HEK293 (cell line): ENCODE data around the gene SLC12A8.
A peak's percentile ranks its signal among the peaks of the same experiment; 100 is the strongest.

Experiments used
- CTCF ChIA-PET: fragments of 350-600 bp; formaldehyde crosslinking; extraction: SDS; loops from one replicate; lab custom pipeline; 2021; ENCODE audit warnings: antibody characterized with exemption; lab: Yijun Ruan, JAX
- POLR2A ChIA-PET: fragments of 300-600 bp; formaldehyde crosslinking; extraction: SDS; loops from one replicate; lab custom pipeline; 2020; ENCODE audit warnings: antibody characterized with exemption, inconsistent platforms; lab: Yijun Ruan, JAX
- H3K27ac ChIP-seq: fragments of 200-500 bp; sonication (Bioruptor generic); 2 replicates; pipeline ENCODE4 v1.5.1; 2014; ENCODE audit warnings: low read depth, low read length, control low read depth, inconsistent platforms; ENCODE audit errors: extremely low read depth
- H3K36me3 ChIP-seq, 2 experiments: fragments of 200-500 bp in 1 of 2; sonication (Bioruptor generic) in 1 of 2; 1 replicate in 1 of 2; 2 replicates in 1 of 2; pipeline ENCODE4 v1.5.1; 2014 to 2017; ENCODE audit warnings: inconsistent platforms in 2 of 2, low read length in 2 of 2; ENCODE audit not compliant: control insufficient read depth in 2 of 2, insufficient read depth in 1 of 2
- H3K4me1 ChIP-seq: fragments of 200-500 bp; sonication (Bioruptor generic); 2 replicates; pipeline ENCODE4 v1.5.1; 2014; ENCODE audit warnings: mild to moderate bottlenecking, low read length, inconsistent platforms; ENCODE audit not compliant: control insufficient read depth, insufficient read depth
- H3K4me3 ChIP-seq: 2 replicates; pipeline ENCODE4 v1.5.1; 2011; ENCODE audit warnings: low read depth, mild to moderate bottlenecking, control low read depth, low read length, moderate library complexity
- H3K9me3 ChIP-seq: fragments of 200-500 bp; sonication (Bioruptor generic); 2 replicates; pipeline ENCODE4 v1.5.1; 2014; ENCODE audit warnings: low read depth, low read length, inconsistent platforms; ENCODE audit not compliant: control insufficient read depth, insufficient read depth
- BCL11A ChIP-seq: fragments of 450-650 bp; formaldehyde crosslinking; IDR thresholded peaks from 2 replicates; pipeline ENCODE4 v1.5.1; 2016; ENCODE audit warnings: low read depth, missing biosample characterization, missing genetic modification characterization
- MZF1 ChIP-seq: fragments of 450-650 bp; formaldehyde crosslinking; IDR thresholded peaks from 2 replicates; pipeline ENCODE4 v1.5.1; 2017; ENCODE audit warnings: missing biosample characterization, missing genetic modification characterization, borderline replicate concordance
- WT1 ChIP-seq: fragments of 450-650 bp; formaldehyde crosslinking; IDR thresholded peaks from 2 replicates; pipeline ENCODE4 v1.5.1; 2016; ENCODE audit warnings: missing biosample characterization, missing genetic modification characterization
- ZFP3 ChIP-seq: fragments of 450-650 bp; formaldehyde crosslinking; IDR thresholded peaks from 2 replicates; pipeline ENCODE4 v1.5.1; 2016; ENCODE audit warnings: low read depth, missing biosample characterization, missing genetic modification characterization
- ZFP69B ChIP-seq: fragments of 450-650 bp; formaldehyde crosslinking; IDR thresholded peaks from 2 replicates; pipeline ENCODE4 v1.5.1; 2016; ENCODE audit warnings: missing biosample characterization, missing genetic modification characterization
- ZNF664 ChIP-seq: fragments of 450-650 bp; formaldehyde crosslinking; IDR thresholded peaks from 2 replicates; pipeline ENCODE4 v1.5.1; 2016; ENCODE audit warnings: missing biosample characterization, missing genetic modification characterization
- ZNF843 ChIP-seq: fragments of 450-650 bp; formaldehyde crosslinking; IDR thresholded peaks from 2 replicates; pipeline ENCODE4 v1.5.1; 2016; ENCODE audit warnings: missing biosample characterization, missing genetic modification characterization
- TF ChIP-seq, protein P1 (sequence below): fragments of 450-650 bp; formaldehyde crosslinking; IDR thresholded peaks from 2 replicates; pipeline ENCODE4 v1.5.1; 2016; ENCODE audit warnings: missing biosample characterization, missing genetic modification characterization
- TF ChIP-seq, protein P2 (sequence below): fragments of 450-650 bp; formaldehyde crosslinking; IDR thresholded peaks from 2 replicates; pipeline ENCODE4 v1.5.1; 2016; ENCODE audit warnings: missing biosample characterization, missing genetic modification characterization
- TF ChIP-seq, protein P3 (sequence below): fragments of 450-650 bp; formaldehyde crosslinking; IDR thresholded peaks from 2 replicates; pipeline ENCODE4 v1.5.1; 2016; ENCODE audit warnings: missing biosample characterization, missing genetic modification characterization
- TF ChIP-seq, protein P4 (sequence below): fragments of 450-650 bp; formaldehyde crosslinking; IDR thresholded peaks from 2 replicates; pipeline ENCODE4 v1.5.1; 2016; ENCODE audit warnings: missing biosample characterization, missing genetic modification characterization
- TF ChIP-seq, protein P5 (sequence below): fragments of 450-650 bp; formaldehyde crosslinking; optimal IDR thresholded peaks from 2 replicates; pipeline ENCODE3; 2016; ENCODE audit warnings: missing biosample characterization, mild to moderate bottlenecking, missing genetic modification characterization

Gene SLC12A8

DNA sequence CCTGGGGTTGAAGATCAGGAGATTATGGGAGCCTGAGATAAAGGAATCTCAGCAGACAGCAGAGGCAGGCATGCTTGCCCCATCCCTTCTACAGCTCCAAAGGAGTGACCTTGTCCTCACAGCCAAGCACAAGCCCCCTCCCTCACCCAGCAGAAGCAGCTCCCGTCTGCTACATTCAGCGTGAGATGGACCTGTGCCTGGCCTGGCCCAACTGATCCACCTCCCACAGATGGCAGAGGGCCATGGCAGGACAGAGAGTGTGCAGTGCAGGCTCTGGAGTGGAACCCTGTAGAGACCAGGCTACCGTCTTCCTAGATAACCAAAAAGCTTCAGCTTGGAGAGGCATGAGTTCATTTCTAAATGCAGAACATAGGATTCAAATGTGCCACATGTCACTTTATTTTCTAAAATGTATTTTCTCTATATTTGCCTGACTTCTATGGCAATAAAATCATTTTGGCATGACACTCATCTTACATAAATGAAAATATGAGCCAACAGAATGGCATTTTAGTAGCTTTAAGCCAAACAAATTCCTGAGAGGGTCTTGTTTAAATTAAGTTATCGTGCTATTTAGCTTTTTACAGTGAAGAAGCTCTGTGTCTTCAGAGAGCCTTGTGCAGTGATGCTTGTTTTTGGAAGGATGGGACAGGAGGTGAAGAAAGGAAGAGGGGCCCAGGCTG is 43.7 kb downstream of the SLC12A8 start:
- CTCF ChIA-PET, result interaction anchor here (0.7 kb wide), 1 partner anchor 415 kb away, joined by 3 read pairs; no protein-coding TSS in a partner anchor
- Histone ChIP-seq H3K27ac (no peak overlapping the region), H3K4me1 (no peaks in the 10 kb centered on the region), H3K9me3 (no peaks in the 10 kb centered on the region), H3K4me3 (no peak overlapping the region)
- POLR2A ChIA-PET, result no interaction called here
- TF ChIP-seq, protein P1, sequence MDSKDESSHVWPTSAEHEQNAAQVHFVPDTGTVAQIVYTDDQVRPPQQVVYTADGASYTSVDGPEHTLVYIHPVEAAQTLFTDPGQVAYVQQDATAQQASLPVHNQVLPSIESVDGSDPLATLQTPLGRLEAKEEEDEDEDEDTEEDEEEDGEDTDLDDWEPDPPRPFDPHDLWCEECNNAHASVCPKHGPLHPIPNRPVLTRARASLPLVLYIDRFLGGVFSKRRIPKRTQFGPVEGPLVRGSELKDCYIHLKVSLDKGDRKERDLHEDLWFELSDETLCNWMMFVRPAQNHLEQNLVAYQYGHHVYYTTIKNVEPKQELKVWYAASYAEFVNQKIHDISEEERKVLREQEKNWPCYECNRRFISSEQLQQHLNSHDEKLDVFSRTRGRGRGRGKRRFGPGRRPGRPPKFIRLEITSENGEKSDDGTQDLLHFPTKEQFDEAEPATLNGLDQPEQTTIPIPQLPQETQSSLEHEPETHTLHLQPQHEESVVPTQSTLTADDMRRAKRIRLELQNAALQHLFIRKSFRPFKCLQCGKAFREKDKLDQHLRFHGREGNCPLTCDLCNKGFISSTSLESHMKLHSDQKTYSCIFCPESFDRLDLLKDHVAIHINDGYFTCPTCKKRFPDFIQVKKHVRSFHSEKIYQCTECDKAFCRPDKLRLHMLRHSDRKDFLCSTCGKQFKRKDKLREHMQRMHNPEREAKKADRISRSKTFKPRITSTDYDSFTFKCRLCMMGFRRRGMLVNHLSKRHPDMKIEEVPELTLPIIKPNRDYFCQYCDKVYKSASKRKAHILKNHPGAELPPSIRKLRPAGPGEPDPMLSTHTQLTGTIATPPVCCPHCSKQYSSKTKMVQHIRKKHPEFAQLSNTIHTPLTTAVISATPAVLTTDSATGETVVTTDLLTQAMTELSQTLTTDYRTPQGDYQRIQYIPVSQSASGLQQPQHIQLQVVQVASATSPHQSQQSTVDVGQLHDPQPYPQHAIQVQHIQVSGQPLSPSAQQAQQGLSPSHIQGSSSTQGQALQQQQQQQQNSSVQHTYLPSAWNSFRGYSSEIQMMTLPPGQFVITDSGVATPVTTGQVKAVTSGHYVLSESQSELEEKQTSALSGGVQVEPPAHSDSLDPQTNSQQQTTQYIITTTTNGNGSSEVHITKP (tag by site-specific recombination), result peak; percentile 71
- no peak for TF ChIP-seq ZFP3 (tag by site-specific recombination)
- TF ChIP-seq, all 188 proteins: peak for 1
- no peaks in the 10 kb centered on the region for H3K36me3 ChIP-seq

DNA sequence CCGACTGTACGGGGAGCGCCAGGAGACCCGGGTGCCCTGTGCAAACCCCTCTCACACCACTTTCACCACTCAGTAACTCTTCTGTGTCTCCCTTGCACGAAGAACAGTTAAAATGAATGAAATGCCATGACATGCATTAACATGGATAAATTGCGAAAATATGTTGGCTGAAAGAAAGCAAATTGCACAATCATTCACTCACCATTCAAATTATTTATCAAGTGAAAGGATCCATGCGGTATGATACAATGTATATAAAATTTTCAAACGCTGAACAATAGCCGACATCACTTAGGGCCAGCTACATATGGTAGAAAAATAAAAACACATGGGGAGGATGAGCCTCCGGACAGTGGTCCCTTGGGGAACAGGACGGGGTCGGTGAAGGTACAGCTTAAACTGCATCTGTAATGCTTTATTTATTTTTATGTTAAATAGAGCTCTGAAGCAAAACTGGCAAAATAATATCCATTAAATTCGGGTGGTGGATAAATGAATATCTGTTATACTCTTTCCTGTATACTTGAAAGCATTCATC is 45.9 kb downstream of the SLC12A8 start:
- Histone ChIP-seq H3K9me3 (no peaks in the 10 kb centered on the region), H3K36me3 (no peaks in the 10 kb centered on the region), H3K27ac (no peak overlapping the region)
- ChIA-PET CTCF (interaction anchor here (0.6 to 1.5 kb wide), 4 partner anchors 9 to 420 kb away, joined by 3 to 6 read pairs (median 4); no protein-coding TSS in a partner anchor), POLR2A (interaction anchor here (0.7 kb wide), 1 partner anchor 25 kb away, joined by 3 read pairs; no protein-coding TSS in a partner anchor)
- TF ChIP-seq, protein P2, sequence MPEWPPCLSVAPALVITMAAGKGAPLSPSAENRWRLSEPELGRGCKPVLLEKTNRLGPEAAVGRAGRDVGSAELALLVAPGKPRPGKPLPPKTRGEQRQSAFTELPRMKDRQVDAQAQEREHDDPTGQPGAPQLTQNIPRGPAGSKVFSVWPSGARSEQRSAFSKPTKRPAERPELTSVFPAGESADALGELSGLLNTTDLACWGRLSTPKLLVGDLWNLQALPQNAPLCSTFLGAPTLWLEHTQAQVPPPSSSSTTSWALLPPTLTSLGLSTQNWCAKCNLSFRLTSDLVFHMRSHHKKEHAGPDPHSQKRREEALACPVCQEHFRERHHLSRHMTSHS (tag by site-specific recombination), result no peak
- TF ChIP-seq, protein P3, sequence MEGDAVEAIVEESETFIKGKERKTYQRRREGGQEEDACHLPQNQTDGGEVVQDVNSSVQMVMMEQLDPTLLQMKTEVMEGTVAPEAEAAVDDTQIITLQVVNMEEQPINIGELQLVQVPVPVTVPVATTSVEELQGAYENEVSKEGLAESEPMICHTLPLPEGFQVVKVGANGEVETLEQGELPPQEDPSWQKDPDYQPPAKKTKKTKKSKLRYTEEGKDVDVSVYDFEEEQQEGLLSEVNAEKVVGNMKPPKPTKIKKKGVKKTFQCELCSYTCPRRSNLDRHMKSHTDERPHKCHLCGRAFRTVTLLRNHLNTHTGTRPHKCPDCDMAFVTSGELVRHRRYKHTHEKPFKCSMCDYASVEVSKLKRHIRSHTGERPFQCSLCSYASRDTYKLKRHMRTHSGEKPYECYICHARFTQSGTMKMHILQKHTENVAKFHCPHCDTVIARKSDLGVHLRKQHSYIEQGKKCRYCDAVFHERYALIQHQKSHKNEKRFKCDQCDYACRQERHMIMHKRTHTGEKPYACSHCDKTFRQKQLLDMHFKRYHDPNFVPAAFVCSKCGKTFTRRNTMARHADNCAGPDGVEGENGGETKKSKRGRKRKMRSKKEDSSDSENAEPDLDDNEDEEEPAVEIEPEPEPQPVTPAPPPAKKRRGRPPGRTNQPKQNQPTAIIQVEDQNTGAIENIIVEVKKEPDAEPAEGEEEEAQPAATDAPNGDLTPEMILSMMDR (tag by site-specific recombination), result no peak
- no peak for TF ChIP-seq BCL11A (tag by site-specific recombination)
- no peak for TF ChIP-seq ZFP69B (tag by site-specific recombination)
- TF ChIP-seq, all 188 proteins: peak for 0
- Histone ChIP-seq H3K4me1 (no peaks in the 10 kb centered on the region), H3K4me3 (no peak overlapping the region)

DNA sequence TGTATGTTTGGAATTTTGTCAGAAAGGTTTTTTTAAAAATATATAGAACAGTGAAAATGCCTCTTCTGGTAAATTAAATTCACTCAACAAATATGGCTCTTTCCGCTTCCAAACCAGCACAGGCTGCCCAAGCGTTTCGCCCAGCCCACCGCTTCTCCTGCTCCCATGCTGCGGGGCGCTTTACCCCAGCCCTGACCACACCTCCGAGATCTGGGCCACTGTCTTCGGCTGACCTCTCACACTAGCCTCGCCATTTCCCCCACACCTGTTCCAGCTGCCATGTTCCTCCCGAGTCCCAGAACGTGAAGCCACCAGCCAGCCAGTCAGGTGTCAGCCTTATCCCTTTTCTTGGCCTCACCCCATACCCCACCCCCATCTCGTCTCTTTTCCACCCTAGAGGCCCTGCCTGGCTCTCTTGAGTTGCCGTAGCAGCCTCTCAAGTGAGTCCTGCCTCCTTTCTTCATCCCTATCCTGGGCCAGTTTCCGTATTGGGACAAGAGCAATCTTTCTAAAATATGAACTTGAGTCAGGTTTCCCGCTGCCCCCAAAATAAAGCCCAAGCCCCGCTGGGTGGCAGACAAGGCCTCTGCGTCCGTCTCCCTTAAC is 46.5 kb downstream of the SLC12A8 start:
- CTCF ChIA-PET, result interaction anchor here (0.6 to 1.5 kb wide), 4 partner anchors 9 to 421 kb away, joined by 3 to 6 read pairs (median 4); no protein-coding TSS in a partner anchor
- Histone ChIP-seq H3K4me3 (no peak overlapping the region), H3K27ac (no peak overlapping the region), H3K36me3 (no peaks in the 10 kb centered on the region), H3K9me3 (no peaks in the 10 kb centered on the region), H3K4me1 (no peaks in the 10 kb centered on the region)
- POLR2A ChIA-PET, result no interaction called here
- TF ChIP-seq WT1 (no peak), ZNF843 (no peak), MZF1 (tag by site-specific recombination) (no peak), ZNF664 (tag by site-specific recombination) (no peak)
- TF ChIP-seq, protein P4, sequence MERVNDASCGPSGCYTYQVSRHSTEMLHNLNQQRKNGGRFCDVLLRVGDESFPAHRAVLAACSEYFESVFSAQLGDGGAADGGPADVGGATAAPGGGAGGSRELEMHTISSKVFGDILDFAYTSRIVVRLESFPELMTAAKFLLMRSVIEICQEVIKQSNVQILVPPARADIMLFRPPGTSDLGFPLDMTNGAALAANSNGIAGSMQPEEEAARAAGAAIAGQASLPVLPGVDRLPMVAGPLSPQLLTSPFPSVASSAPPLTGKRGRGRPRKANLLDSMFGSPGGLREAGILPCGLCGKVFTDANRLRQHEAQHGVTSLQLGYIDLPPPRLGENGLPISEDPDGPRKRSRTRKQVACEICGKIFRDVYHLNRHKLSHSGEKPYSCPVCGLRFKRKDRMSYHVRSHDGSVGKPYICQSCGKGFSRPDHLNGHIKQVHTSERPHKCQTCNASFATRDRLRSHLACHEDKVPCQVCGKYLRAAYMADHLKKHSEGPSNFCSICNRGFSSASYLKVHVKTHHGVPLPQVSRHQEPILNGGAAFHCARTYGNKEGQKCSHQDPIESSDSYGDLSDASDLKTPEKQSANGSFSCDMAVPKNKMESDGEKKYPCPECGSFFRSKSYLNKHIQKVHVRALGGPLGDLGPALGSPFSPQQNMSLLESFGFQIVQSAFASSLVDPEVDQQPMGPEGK (tag by site-specific recombination), result no peak
- TF ChIP-seq, protein P5, sequence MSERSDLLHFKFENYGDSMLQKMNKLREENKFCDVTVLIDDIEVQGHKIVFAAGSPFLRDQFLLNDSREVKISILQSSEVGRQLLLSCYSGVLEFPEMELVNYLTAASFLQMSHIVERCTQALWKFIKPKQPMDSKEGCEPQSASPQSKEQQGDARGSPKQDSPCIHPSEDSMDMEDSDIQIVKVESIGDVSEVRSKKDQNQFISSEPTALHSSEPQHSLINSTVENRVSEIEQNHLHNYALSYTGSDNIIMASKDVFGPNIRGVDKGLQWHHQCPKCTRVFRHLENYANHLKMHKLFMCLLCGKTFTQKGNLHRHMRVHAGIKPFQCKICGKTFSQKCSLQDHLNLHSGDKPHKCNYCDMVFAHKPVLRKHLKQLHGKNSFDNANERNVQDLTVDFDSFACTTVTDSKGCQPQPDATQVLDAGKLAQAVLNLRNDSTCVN (tag by site-specific recombination), result no peak
